Right renal cortex interstitium (tissue), 3 donors: Measurements from ENCODE around the gene CLIP2. TPM values are rescaled to one million over a fixed set of nuclear protein-coding genes. Genes with fewer than 3 reads are reported as not detected.

Experiments used
- polyA plus RNA-seq, 3 donors: library from polyadenylated mRNA; unstranded; fragments of 120-200 nt; gene quantifications; one replicate each; pipeline ENCODE4 v1.2.1, GENCODE V29; 2013; ENCODE audit not compliant: insufficient read length in 3 of 3

The CLIP2 gene
- polyA plus RNA-seq, 3 donors: 22.6 to 24.4 (median 23.0) TPM

Other genes starting within 250 kb of the CLIP2 start
- gene LIMK1, start 205.6 kb upstream of the CLIP2 start, polyA plus RNA-seq: 10 to 100 TPM; 17.7 to 22.5 (median 21.2) TPM
- gene EIF4H, start 115.1 kb upstream of the CLIP2 start, polyA plus RNA-seq: 100 to 1,000 TPM; 283 to 294 (median 287) TPM
- 1 to 10 TPM; 2.2 to 2.5 (median 2.4) TPM for gene LAT2, start 79.4 kb upstream of the CLIP2 start, polyA plus RNA-seq
- 10 to 100 TPM; 42.7 to 50.8 (median 44.4) TPM for gene RFC2, start 35.0 kb upstream of the CLIP2 start, polyA plus RNA-seq
- 10 to 100 TPM; 51.3 to 58.4 (median 55.1) TPM for gene GTF2IRD1, start 164.5 kb downstream of the CLIP2 start, polyA plus RNA-seq